HCT116 (cell line): ENCODE results near the gene MLYCD. TPM values are rescaled to one million over a fixed set of nuclear protein-coding genes. Genes with fewer than 3 reads are reported as not detected.

Source experiments
- ATAC-seq: fragments of 200-7000 bp; cut with Tn5 transposase; 2 replicates; pipeline ENCODE4 v1.9.1; 2020; ENCODE audit warnings: mild to moderate bottlenecking, moderate library complexity
- BruUV-seq: library from RNA; stranded (reverse); fragments of 400-500 nt; replicated peaks from 2 replicates; lab custom pipeline; 2021; lab: Mats Ljungman, UMichigan
- CTCF ChIA-PET: fragments of 300-600 bp; sonication (Branson Sonifier 250); formaldehyde crosslinking; loops from one replicate; lab custom pipeline; 2021; ENCODE audit warnings: antibody characterized with exemption; lab: Charles Lee
- POLR2A ChIA-PET: fragments of 300-600, 350-600 bp; sonication (Branson Sonifier 250); formaldehyde crosslinking; loops from one replicate; lab custom pipeline; 2021; ENCODE audit warnings: antibody characterized with exemption; lab: Charles Lee
- RAD21 ChIA-PET, 2 experiments: fragments of 300-600 bp; sonication (Branson Sonifier 250); formaldehyde crosslinking; loops; one replicate each; lab custom pipeline; 2023; ENCODE audit warnings: low total read pairs in 2 of 2; ENCODE audit not compliant: uncharacterized antibody in 2 of 2, unreplicated experiment in 2 of 2, low non-redundant PET in 1 of 2; lab: Charles Lee
- DNase-seq: peaks from one replicate; pipeline ENCODE4 v3.0.0-alpha.2; 2010; ENCODE audit warnings: low read depth, low spot score
- H2AFZ ChIP-seq: fragments of 200-600 bp; shearing (Covaris generic), sonication (generic); 2 replicates; pipeline ENCODE4 v1.6.1; 2017; ENCODE audit warnings: low read depth, mixed run types, mixed read lengths, antibody characterized with exemption, low read length; ENCODE audit not compliant: poor library complexity, severe bottlenecking
- H3K27ac ChIP-seq: 2 replicates; pipeline ENCODE4 v1.5.1; 2012; ENCODE audit warnings: low read depth, low read length
- H3K27me3 ChIP-seq: fragments of 200-600 bp; sonication (generic); 2 replicates; pipeline ENCODE4 v1.6.1; 2016; ENCODE audit warnings: mixed run types, low read length, mixed read lengths; ENCODE audit not compliant: insufficient read depth
- H3K36me3 ChIP-seq, 2 experiments: fragments of 200-500 bp in 1 of 2; fragments of 200-600 bp in 1 of 2; sonication (Bioruptor generic) in 1 of 2; sonication (generic) in 1 of 2; 2 replicates each; pipeline versions ENCODE4 v1.5.1 to v1.6.1; 2014 to 2016; ENCODE audit warnings: low read length in 2 of 2, inconsistent platforms in 1 of 2, mixed read lengths in 1 of 2, mixed run types in 1 of 2; ENCODE audit not compliant: insufficient read depth in 2 of 2, control insufficient read depth in 1 of 2
- H3K4me1 ChIP-seq, 2 experiments: fragments of 200-600 bp in 1 of 2; sonication (generic) in 1 of 2; 2 replicates each; pipeline versions ENCODE4 v1.5.1 to v1.6.1; 2012 to 2017; ENCODE audit warnings: low read length in 2 of 2, inconsistent platforms in 1 of 2, mild to moderate bottlenecking in 1 of 2, mixed read lengths in 1 of 2, mixed run types in 1 of 2, moderate library complexity in 1 of 2; ENCODE audit not compliant: insufficient read depth in 2 of 2, control insufficient read depth in 1 of 2
- H3K4me2 ChIP-seq: fragments of 200-600 bp; sonication (generic); 2 replicates; pipeline ENCODE4 v1.6.1; 2017; ENCODE audit warnings: mixed run types, low read length, mixed read lengths
- H3K4me3 ChIP-seq, 2 experiments: fragments of 200-600 bp in 1 of 2; sonication (generic) in 1 of 2; replicated peaks in 1 of 2; 2 replicates each; pipeline ENCODE4 v1.5.1; 2011 to 2016; ENCODE audit warnings: low read length in 2 of 2, control low read depth in 1 of 2, low read depth in 1 of 2, mild to moderate bottlenecking in 1 of 2, mixed read lengths in 1 of 2, mixed run types in 1 of 2
- H3K79me2 ChIP-seq: fragments of 200-600 bp; sonication (generic); 2 replicates; pipeline ENCODE4 v1.6.1; 2017; ENCODE audit warnings: mild to moderate bottlenecking, mixed run types, low read length, moderate library complexity, mixed read lengths; ENCODE audit not compliant: insufficient read depth
- H3K9ac ChIP-seq: fragments of 200-600 bp; sonication (generic); 2 replicates; pipeline ENCODE4 v1.6.1; 2016; ENCODE audit warnings: low read length, mixed read lengths
- H3K9me2 ChIP-seq: fragments of 200-600 bp; sonication (generic), shearing (Covaris generic); 2 replicates; pipeline ENCODE4 v1.6.1; 2017; ENCODE audit warnings: mixed run types, mild to moderate bottlenecking, moderate library complexity; ENCODE audit not compliant: insufficient read depth
- H3K9me3 ChIP-seq, 2 experiments: fragments of 200-500 bp in 1 of 2; fragments of 200-600 bp in 1 of 2; sonication (Bioruptor generic) in 1 of 2; sonication (generic) in 1 of 2; 2 replicates each; pipeline ENCODE4 v1.6.1; 2014 to 2017; ENCODE audit warnings: low read length in 2 of 2, mixed read lengths in 2 of 2, inconsistent platforms in 1 of 2, low read depth in 1 of 2, mild to moderate bottlenecking in 1 of 2, mixed run types in 1 of 2, moderate library complexity in 1 of 2; ENCODE audit not compliant: control insufficient read depth in 1 of 2, insufficient read depth in 1 of 2
- H4K20me1 ChIP-seq: fragments of 200-600 bp; sonication (generic), shearing (Covaris generic); 2 replicates; pipeline ENCODE4 v1.6.1; 2017; ENCODE audit warnings: mixed run types, mild to moderate bottlenecking, moderate library complexity; ENCODE audit not compliant: insufficient read depth
- ATF3 ChIP-seq: IDR thresholded peaks from 2 replicates; pipeline ENCODE4 v1.6.1; 2012
- CBX3 ChIP-seq: IDR thresholded peaks from 2 replicates; pipeline ENCODE4 v1.6.1; 2012; ENCODE audit warnings: low read depth
- CEBPB ChIP-seq: IDR thresholded peaks from 2 replicates; pipeline ENCODE4 v1.6.1; 2012; ENCODE audit warnings: low read depth
- EZH2 ChIP-seq: fragments of 200-600 bp; sonication (generic); IDR thresholded peaks from 2 replicates; pipeline ENCODE4 v1.6.1; 2017; ENCODE audit warnings: antibody characterized with exemption, mixed run types
- EZH2phosphoT487 ChIP-seq: fragments of 200-600 bp; IDR thresholded peaks from 2 replicates; pipeline ENCODE4 v1.6.1; 2018; ENCODE audit warnings: antibody characterized with exemption, borderline replicate concordance
- POLR2A ChIP-seq: IDR thresholded peaks from 2 replicates; pipeline ENCODE4 v1.7.0; 2011; ENCODE audit warnings: borderline replicate concordance; ENCODE audit not compliant: insufficient read depth, insufficient read length; ENCODE audit errors: extremely low read depth
- SIN3A ChIP-seq: IDR thresholded peaks from 2 replicates; pipeline ENCODE4 v1.6.1; 2012; ENCODE audit warnings: low read depth
- SRF ChIP-seq: IDR thresholded peaks from 2 replicates; pipeline ENCODE4 v1.6.1; 2012; ENCODE audit warnings: low read depth
- TCF7L2 ChIP-seq: IDR thresholded peaks from 2 replicates; pipeline ENCODE4 v1.7.0; 2011; ENCODE audit warnings: borderline replicate concordance, inconsistent platforms; ENCODE audit not compliant: insufficient read depth, insufficient read length; ENCODE audit errors: extremely low read depth
- ZFX ChIP-seq: fragments of 450-650 bp; IDR thresholded peaks from 2 replicates; pipeline ENCODE4 v1.6.1; 2017
- ZNF274 ChIP-seq: fragments of 200-500 bp; sonication (Bioruptor generic); IDR thresholded peaks from 2 replicates; pipeline ENCODE4 v1.6.1; 2014; ENCODE audit warnings: mild to moderate bottlenecking, low read depth, low read length, inconsistent platforms
- intact Hi-C: fragments of 100-400 bp; cut with micrococcal nuclease; formaldehyde crosslinking; loops from 2 replicates; pipeline ENCODE4 v1.10.0; 2022
- total RNA-seq: library from RNA; stranded (reverse); gene quantifications from one replicate; pipeline ENCODE4 v1.2.1, GENCODE V29; 2021; ENCODE audit not compliant: unreplicated experiment
- TF ChIP-seq, protein P1 (sequence below): IDR thresholded peaks from 2 replicates; pipeline ENCODE4 v1.6.1; 2012

The MLYCD gene
- total RNA-seq, 1 experiment from 2014 or later = 3.9 TPM

DNA sequence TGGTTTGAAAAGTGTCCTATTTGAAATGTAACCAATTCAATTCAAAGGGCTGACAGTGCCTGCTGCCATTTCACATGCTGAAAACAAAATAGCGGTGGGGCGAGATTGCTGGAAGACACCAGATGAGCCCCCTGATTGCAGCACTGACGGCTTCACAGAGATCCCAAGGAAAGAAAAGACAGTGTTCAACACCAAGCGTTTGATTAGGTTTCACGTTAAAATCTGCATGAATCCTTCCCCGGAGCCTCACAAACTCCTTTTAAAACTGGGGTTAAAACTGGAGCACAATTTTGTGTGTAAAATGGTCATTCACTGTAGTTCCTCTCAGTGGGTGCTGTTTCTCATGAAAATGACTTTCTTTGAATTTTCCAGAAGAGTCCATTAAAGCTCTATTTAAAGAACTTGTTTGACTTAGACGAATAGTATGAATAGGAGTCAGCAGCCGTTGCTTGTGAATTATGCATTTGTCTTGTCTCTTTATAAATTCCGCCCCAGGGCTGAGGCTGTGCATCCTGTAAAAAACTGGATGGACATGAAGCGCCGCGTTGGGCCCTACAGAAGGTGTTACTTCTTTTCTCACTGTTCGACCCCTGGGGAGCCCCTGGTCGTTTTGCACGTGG lies 8.8 kb downstream of the MLYCD start:
- ChIA-PET RAD21 (interaction anchor here in 1 of 2 experiments (0.5 kb wide), 1 partner anchor 86 kb away, joined by 3 read pairs; no protein-coding TSS in a partner anchor), POLR2A (no interaction called here), CTCF (no interaction called here)
- no peak overlapping the region for H3K4me2 ChIP-seq
- H3K27ac ChIP-seq = no peak overlapping the region
- no peaks in the 10 kb centered on the region for H3K9me2 ChIP-seq
- H3K27me3 ChIP-seq = no peaks in the 10 kb centered on the region
- no peak overlapping the region for H3K9ac ChIP-seq
- no peak overlapping the region for H2AFZ ChIP-seq
- 0 out of 4 replicates have a peak, but pooled peaks cover 0 to 4% of the 10 kb centered on the region in 2 experiments for H3K36me3 ChIP-seq
- intact Hi-C loops = no loop called here
- H3K9me3 ChIP-seq = no peaks in the 10 kb centered on the region
- H3K79me2 ChIP-seq = no peaks in the 10 kb centered on the region
- H3K4me3 ChIP-seq = no peak overlapping the region
- DNase-seq (no peak), ATAC-seq (no peak)
- BruUV-seq = no TSS peak
- peaks cover 0 to 9% of the 10 kb centered on the region in 2 experiments; a peak in 1 of 4 replicates for H3K4me1 ChIP-seq
- TF ChIP-seq ATF3 (no peak), EZH2phosphoT487 (no peak), CEBPB (no peak), CBX3 (no peak), POLR2A (no peak), SRF (no peak), TCF7L2 (no peak), ZNF274 (no peak), SIN3A (no peak), ZFX (no peak), EZH2 (no peak)
- TF ChIP-seq, protein P1, sequence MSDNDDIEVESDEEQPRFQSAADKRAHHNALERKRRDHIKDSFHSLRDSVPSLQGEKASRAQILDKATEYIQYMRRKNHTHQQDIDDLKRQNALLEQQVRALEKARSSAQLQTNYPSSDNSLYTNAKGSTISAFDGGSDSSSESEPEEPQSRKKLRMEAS = no peak
- no peaks in the 10 kb centered on the region for H4K20me1 ChIP-seq
